Measurements from ENCODE around the gene TMEM126B.
"Not testable (repeated sequence)": the region's sequence is repeated elsewhere in the genome, so short reads cannot be mapped to it uniquely, and the experiment has no call there.

Gene TMEM126B

DNA sequence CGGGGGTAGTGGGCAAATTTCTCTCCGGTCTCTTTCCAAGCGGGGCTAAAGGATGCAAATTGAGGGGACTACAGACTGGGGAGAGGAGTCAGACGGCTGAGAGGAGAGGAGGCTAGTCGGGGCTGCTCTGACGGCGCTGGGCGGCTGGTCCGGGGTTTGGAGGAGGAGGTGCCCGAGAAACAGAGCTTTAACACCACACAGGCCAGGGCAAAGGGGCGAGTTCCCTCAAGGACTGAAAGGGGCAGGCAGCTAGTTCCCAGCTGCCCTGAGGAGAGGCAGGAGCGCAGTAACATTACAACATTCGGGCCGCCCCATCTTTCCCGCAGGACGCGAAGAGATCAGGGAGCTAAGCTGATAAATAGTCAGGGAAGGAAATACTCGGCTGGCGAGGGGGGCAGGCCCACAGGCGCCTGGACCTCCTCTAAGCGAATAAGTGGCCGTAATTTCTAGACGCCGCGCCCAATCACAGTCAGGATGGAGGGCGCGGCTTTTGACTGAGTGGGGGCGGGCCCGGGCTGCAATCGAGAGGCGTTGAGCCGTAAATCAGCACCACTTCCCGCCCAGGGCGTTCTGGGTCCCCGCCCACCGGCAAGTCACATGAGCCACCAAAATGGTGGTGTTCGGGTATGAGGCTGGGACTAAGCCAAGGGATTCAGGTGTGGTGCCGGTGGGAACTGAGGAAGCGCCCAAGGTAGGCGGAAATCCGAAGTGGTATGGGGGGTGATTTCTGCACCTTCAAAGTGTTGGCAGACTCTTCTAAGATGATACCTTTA, at the start of gene TMEM126B:
TSS of gene TMEM126B (plus strand) at position 596 of the 773 bp plus-strand sequence. CDS start at position 611, 15 bp downstream.
- peak; percentile 92 for DNase-seq (ENCODE audit: low read depth)

DNA sequence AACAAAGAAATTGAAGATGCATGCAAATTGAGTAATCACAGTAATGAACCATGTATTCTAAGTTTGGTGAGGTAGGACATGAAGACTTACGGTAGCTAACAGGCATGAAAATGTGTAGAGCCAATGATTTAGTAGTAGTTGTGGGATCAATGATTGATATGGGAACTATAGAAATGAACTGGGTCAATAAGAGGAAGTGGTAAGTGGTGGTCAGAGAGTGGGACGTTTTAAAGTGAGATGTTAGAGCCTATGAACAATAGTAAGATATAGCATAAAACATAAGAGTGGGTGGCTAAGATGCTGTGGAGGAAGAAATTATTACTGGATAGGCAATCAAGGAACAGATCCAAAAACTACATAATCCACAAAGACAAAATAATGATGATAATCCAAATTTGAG, 46.3 kb upstream of the TMEM126B start:
- no peak for DNase-seq (ENCODE audit: low read depth)

GRCh38 chr11:85589373-85589772, 39.0 kb upstream of the TMEM126B start:
- DNase-seq (ENCODE audit: low read depth) = no peak

- no peak for DNase-seq (ENCODE audit: low read depth)
Measured at GRCh38 chr11:85590848-85591483, 37.4 kb upstream of the TMEM126B start.

GRCh38 chr11:85595285-85595884, 33.0 kb upstream of the TMEM126B start:
- no peak for DNase-seq (ENCODE audit: low read depth)

- no peak for DNase-seq (ENCODE audit: low read depth)
Measured at GRCh38 chr11:85596886-85597285, 31.5 kb upstream of the TMEM126B start.

DNA sequence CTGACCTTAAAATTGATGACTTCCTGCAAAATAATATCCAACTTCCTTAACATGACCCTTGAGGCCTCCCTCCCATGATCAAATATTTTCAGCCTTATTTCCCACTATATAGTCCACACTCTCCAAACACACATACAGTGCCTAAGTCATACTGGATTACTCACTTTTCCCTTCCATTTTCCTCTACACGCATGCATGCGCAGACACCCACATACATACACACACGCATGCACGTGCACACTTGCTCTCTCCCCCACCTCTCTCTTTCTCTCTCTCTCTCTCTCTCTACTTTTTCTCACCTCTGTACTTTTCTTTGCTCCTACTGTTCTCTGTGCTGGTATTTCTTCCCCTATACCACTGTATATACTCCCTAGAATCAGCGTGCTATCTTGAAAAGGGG, 29.3 kb upstream of the TMEM126B start:
- no peak for DNase-seq (ENCODE audit: low read depth)

GRCh38 chr11:85602526-85603213, 25.7 kb upstream of the TMEM126B start:
- no peak for DNase-seq (ENCODE audit: low read depth)

DNA sequence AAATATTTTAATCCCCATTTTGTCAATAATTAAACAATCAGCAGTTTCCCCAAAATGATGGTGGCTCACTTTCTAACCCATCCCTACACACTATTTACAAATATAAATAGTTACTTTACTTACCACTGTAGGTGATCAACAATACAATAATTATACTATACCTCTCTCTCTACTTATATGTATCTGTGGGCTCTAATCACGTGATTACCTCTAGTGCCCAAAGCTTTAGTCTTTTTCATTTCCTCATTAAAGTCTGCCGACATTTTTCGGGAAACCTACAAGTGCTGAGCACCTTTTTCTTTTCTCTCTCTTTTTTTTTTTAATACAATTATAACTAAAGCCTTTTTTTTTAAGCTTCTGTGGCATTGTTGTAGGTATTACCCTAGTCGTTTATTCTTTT, 25.2 kb upstream of the TMEM126B start:
- DNase-seq (ENCODE audit: low read depth) = no peak

DNA sequence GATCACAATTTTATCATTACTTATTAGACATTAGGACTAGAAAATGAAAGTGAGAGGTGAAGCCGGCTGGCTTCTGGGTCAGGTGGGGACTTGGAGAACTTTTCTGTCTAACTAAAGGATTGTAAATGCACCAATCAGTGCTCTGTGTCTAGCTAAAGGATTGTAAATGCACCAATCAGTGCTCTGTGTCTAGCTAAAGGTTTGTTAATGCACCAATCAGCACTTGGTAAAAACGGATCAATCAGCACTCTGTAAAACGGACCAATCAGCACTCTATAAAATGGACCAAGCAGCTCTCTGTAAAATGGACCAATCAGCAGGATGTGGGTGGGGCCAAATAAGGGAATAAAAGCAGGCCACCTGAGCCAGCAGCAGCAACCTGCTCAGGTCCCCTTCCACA, 22.2 kb upstream of the TMEM126B start:
- DNase-seq (ENCODE audit: low read depth) = not testable (repeated sequence)

DNA sequence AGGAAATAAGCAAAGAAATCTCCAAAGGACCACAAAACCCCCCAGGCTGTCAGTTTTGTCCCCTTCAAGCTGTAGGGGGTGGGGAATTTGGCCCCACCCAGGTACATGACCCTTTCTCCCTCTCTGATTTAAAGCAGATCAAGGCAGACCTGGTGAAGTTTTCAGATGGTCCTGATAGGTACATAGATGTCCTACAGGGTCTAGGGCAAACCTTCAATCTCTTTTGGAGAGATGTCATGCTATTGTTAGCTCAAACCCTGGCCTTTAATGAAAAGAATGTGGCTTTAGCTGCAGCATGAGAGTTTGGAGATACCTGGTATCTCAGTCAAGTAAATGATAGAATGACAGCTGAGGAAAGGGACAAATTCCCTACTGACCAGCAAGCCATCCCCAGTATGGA, 19.8 kb upstream of the TMEM126B start:
- not testable (repeated sequence) for DNase-seq (ENCODE audit: low read depth)

DNA sequence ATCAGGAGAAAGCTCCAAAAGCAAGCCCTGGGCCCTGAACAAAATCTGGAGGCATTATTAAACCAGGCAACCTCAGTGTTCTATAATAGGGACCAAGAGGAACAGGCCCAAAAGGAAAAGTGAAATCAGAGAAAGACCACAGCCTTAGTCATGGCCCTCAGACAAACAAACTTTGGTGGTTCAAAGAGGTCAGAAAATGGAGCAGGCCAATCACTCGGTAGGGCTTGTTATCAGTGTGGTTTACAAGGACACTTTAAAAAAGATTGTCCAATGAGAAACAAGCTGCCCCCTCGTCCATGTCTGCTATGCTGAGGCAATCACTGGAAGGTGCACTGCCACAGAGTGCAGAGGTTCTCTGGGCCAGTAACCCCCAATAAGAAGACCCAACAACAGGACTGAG, 19.1 kb upstream of the TMEM126B start:
- DNase-seq (ENCODE audit: low read depth) = not testable (repeated sequence)

DNA sequence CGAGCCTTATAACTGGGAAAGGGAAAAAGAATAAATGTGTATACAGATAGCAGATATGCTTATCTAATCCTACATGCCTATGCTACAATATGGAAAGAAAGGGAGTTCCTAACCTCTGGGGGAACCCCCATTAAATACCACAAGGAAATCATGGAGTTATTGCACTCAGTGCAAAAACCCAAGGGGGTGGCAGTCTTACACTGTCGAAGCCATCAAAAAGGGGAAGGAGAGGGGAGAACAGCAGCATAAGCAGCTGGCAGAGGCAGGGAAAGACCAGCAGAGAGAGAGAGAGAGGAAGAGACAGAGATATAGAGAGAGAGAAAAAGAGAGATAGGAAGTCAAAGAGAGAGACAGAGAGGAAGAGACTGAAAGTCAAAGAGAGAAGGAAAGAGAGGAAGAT, 16.8 kb upstream of the TMEM126B start:
- not testable (repeated sequence) for DNase-seq (ENCODE audit: low read depth)

GRCh38 chr11:85619499-85619898, 8.9 kb upstream of the TMEM126B start:
- no peak for DNase-seq (ENCODE audit: low read depth)

DNA sequence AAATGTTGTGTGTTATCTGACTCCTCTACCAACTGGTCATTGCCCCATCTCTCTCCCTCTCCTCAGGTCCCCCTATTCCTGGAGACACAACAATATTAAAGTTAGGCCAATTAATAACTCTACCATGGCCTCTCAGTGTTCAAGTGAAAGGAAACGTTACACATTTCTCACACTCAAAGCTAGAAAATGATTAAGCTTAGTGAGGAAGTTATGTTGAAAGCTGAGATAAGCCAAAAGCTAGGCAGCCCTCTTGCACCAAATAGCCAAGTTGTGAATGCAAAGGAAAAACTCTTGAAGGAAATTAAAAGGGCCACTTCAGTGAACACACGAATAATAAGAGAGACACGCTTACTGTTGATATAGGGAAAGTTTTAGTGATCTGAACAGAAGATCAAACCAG, 8.1 kb upstream of the TMEM126B start:
- no peak for DNase-seq (ENCODE audit: low read depth)

- DNase-seq (ENCODE audit: low read depth) = no peak
Measured at GRCh38 chr11:85626496-85626895, 1.9 kb upstream of the TMEM126B start.

DNA sequence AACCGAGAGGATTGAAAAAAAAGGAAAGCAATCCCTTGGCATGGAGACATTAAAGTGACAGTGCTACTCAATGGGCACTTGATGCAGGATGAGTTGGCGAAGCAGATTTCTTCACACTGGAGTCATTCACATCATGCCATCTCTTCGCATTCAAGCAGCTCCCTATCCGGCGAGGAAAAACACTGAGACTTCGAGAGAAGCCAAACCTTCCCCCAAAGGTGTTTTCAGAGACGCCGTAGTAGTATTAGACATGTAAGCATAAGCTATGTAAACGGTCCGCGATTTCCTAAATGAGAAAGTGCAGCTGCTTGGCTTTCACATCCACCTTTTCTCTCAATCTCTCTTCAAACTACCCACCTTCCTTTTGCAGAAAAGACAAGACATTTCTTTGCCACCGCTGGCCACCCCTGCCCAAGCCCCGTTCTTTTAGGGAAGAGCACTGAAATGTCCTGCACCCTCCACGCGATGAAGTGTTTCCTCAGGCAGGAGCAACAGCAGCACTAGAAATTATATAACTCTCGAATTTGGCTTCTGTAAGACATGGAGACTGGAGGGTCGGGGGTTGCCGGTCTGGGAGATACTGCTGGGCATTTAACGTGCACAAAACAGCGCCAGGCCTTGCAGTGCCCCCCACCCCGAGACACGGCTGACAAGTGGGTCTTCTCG, 928 bp upstream of the TMEM126B start, which contains the start of gene DLG2:
TSS of gene DLG2 (minus strand) at position 13 of the 666 bp plus-strand sequence.
- DNase-seq (ENCODE audit: low read depth) = no peak

GRCh38 chr11:85628771-85629341, 463 bp downstream of the TMEM126B start:
- DNase-seq (ENCODE audit: low read depth) = no peak

DNA sequence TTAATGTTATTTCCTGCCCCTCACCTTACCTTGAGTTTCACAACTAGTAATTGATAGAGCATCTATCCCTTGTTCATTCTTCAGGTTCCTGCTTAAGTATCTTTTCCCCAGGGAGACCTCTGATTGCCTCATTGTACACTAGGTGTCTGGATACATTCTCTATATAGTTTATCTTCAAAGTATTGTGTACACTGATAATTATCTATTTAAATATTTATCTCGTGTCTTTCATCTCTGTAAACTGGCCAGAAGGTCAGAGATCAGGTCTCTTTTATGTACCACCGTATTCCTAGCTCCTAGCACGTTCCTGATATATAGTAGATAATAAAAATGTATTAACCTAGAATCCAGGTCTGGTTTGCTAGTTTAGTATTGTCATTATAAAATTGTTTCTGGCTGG, 6.4 kb downstream of the TMEM126B start:
- DNase-seq (ENCODE audit: low read depth) = no peak

GRCh38 chr11:85643191-85643614, 14.8 kb downstream of the TMEM126B start:
- DNase-seq (ENCODE audit: low read depth) = no peak

- no peak for DNase-seq (ENCODE audit: low read depth)
Measured at GRCh38 chr11:85647078-85647477, 18.7 kb downstream of the TMEM126B start.

Data from stimulated activated CD8-positive, alpha-beta memory T cell treated with anti-CD3 and anti-CD28 coated beads, Interleukin-7, amount 100 ng/mL, for 24 hours (primary cell).